Activated CD4-positive, CD25-positive, alpha-beta regulatory T cell (primary cell): ENCODE measurements around the gene SIAH3.

Experiments used
- DNase-seq, 4 experiments: peaks; one replicate each; lab custom pipeline; 2025; lab: John Stamatoyannopoulos, UW

SIAH3 gene

DNA sequence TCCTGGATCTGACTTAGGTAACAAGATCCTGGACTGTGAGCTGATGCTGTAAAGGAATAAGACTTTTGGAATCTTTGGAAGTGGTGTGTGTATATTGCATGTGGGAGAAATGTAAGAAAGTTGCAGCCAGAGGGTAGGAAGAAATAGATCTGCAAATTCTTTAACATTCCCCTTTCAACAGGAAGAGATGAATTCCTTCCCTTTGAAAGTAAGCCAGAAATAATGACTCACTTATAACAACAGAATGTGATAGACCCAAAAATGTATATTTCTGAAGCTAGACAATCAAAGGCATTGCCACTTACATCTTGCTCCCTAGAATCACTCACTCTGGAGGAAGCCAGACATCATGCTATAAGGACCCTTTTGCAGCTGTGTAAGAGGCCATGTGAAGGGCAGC, 9.8 kb upstream of the SIAH3 start:
- DNase-seq, result no peak

GRCh38 chr13:45860240-45860639, 8.7 kb upstream of the SIAH3 start:
- DNase-seq, result no peak

GRCh38 chr13:45859705-45860104, 8.2 kb upstream of the SIAH3 start:
- no peak for DNase-seq

DNA sequence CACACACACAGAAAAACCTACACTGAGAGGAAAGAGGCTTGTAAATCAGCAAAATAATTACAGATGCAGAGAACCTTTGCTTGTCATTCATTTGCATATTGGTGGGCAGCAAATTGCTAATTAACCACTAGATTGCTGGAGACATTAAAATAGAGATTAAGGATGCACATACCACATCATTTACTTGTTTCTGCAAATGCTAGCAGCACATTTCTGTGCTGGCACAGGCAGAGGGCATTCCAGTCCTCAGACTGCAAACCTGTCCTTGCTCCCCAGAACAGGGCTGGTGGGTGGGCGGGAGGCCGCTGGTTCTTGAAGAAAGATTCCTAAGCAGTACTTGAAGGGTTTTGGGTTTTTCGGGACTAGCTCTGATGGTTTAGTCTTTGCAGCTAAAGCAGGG, 941 bp upstream of the SIAH3 start:
- DNase-seq, result no peak

DNA sequence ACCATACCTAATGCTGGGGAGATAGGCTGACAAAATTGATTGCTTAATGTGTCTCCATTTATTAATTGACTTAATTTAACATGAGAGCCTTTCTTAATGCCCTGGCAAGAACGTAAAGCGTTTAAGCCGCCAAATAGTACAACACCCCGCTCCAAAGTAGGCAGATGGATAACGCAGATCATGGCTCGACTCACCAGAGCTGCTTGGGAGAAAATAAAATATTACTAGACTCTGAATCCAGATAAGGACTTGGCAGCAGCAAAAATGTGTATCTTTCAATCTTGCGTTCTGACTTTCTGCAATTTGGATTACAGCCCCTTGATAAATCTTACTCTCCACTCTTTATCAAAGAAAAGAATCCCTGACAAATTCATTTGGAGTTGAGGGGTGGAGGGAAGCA, 403 bp upstream of the SIAH3 start:
- no peak for DNase-seq

- no peak for DNase-seq
Observed at GRCh38 chr13:45850027-45850613, 1.4 kb downstream of the SIAH3 start.

DNA sequence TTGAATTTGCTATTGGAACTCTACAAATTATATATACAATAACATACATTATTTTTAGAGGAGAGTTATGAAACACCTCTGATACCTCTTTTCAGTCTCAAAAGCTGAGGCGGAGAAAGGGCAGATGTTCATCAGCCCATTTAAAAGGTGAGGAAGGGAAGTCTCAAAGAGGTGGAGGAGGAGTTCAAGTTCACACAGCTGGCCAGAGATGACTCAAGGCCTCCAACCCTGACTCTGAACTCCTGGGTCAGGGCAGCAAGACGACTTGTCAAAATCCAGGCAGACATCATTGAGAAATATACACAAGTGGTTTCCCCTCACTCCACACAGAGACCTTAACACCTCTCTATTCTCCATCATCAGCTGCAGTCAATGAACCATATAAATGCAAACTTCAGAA, 2.1 kb downstream of the SIAH3 start:
- DNase-seq, result no peak

DNA sequence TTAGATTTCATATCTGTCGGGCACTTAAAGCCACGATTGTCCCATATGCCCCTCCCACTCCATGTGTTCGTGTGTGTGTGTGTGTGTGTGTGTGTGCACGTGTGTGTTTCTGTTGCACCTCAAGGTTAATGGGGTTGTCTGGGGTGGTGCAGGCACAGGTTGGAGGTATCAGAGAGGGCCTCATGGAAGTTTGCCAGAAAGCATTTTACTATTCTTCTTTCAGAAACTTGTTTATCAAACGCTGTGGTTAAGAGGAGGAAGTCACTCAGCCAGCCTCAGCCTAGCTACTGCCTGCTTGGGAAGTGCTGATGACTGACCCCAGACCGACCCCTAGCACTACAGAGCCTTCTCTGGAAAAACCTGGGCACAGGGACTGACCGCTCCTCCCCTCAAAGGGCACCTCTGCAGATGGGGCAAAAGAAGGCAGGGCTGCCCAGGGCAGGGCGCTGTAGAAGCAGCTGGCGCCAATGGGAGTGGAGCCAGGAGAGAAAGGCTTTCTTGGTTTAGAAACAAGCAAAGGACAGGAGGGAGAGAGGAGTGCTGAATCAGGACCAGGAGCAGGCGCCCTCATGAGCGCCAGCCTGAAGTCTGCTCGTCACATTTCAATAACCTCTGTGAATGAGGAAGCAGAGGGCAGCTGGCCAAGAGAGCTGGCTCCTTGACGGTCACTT, 3.9 kb downstream of the SIAH3 start:
- no peak for DNase-seq

DNA sequence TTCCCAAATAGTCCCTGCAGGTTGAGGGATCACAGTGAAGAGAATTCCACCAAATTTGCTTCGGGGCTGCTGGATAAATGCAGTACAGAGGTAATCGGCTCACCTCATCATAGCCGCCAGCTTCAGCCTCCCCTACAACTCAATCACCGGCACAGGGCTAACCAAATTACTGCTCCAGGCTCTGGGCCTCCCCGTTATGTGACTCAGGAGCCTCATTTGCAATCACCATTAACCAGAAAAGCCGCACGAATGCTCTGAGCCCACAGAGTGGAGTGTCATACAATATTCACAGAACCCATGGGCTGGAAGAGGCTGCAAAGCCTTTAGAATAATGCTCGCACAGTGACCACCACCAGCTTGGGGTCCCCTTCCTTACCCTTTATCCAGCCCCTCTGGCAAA, 4.9 kb downstream of the SIAH3 start:
- no peak for DNase-seq

GRCh38 chr13:45838171-45838745, 13.3 kb downstream of the SIAH3 start:
- DNase-seq, result no peak

GRCh38 chr13:45837111-45837510, 14.4 kb downstream of the SIAH3 start:
- DNase-seq, result no peak

DNA sequence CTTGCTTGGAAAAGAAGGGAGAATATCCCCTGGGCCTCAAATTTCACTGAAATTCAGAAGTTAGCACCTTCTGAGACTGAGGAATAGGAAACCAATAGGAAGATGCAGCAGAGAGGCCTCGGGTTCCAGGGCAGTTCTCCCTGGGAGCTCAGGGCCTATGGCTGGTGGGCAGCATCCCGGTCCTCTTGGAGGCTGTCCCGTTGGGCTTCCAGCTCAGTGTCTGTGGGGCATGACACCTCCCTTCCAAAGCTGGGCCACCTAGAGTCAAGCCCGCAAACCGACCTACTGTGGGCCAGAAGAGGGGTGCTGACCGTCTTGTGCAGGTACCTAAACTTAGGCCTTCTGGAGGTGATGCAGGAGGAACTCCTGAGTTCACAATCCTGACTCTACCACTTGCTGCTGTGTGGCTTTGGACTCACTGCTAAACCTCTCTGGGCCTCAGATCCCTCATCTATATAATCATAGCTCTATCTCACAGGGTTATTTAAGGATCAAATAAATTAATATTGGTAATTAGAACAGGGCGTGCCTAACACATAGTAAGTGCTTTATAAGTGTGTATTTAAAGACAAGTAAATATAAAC, 17.1 kb downstream of the SIAH3 start:
- DNase-seq, result no peak

DNA sequence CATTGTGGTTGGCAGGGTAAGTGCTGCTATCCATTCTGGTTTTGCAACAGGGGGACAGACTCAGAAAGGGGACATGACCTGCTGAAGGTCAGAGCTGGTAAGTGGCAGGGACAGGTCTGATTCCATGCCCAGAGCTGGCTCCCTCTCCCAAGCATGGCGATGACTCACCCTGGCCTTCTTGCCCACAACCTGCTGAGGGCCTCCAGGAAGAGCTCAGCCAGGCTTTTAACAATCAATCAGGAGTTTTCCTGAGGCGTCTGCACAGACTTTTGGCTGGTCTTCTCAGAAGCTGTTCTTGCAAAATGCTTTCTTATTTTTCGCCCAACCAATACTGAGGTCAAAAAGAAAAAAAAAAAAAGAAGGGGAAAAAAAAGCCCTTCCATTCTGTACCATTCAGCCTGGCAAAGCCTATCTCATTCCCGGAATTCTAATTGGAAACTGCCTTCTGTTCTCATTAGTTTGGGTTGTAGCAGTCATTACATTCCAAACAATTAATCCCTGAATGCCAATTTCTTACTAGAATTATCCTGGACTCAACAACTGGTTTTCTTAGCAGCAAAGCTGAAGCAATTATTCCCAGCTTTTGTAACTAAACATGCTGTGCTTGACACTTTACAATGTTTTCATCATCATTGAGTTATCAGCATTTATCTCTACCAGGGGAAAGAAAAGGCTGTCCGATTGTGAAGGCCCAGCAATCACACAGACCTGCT, 17.7 kb downstream of the SIAH3 start:
- no peak for DNase-seq

GRCh38 chr13:45833242-45833641, 18.3 kb downstream of the SIAH3 start:
- DNase-seq, result no peak

GRCh38 chr13:45831851-45832250, 19.7 kb downstream of the SIAH3 start:
- no peak for DNase-seq

DNA sequence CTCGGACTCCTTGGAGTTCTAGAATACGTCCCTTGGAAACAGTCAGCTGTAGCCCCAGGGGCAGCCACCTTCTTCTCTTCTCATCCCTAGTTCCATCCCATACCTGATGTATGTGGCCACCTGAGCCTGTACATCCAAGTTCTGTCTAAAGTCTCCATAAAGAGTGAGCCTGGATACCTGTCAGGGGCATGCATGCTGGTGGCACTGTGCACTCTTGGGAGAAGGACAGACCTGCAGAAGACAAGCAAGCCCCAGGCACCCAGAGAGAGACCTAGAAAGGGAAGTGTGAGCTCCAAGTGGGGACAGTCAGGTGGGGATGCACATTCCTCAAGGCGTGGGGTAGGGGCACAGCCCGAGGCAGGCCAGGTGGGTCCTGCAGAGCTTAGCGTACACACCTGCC, 21.4 kb downstream of the SIAH3 start:
- DNase-seq, result no peak

- no peak for DNase-seq
Observed at GRCh38 chr13:45828256-45828968, 23.1 kb downstream of the SIAH3 start.

- DNase-seq, result no peak
Observed at GRCh38 chr13:45827318-45827717, 24.2 kb downstream of the SIAH3 start.

DNA sequence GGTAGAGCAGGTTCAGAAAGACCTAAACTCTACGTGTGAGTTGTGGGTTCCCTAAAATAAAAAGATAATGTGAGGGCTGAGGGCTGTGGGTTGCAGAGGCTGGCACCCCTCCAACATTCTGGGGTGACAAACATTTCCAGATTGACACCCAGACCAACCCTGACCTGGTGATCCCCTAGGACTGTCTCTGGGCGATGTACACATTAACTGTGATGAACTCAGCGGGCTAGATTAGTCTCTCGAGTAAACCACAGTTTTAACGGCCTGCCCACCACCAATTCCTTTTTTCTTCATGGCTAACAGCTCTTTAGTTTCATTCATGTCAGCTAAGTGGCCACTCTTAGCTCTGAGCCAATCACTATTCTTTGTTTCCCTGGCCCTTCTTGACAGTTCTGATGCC, 24.8 kb downstream of the SIAH3 start:
- DNase-seq, result no peak

DNA sequence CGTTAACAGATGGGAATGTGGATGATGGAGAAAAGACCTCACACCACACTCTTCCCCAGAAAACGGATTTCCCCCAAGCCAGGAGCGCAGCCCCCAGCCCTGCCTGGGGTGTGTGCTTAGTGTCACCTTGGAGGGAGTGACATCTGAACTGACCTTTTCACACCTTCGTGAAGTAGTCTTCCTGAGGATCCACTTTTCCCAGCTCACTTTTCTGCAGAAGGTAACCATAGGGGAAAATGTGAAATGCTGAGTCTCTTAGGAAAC, 26.2 kb downstream of the SIAH3 start:
- DNase-seq, result no peak

- no peak for DNase-seq
Observed at GRCh38 chr13:45823583-45823982, 28.0 kb downstream of the SIAH3 start.

DNA sequence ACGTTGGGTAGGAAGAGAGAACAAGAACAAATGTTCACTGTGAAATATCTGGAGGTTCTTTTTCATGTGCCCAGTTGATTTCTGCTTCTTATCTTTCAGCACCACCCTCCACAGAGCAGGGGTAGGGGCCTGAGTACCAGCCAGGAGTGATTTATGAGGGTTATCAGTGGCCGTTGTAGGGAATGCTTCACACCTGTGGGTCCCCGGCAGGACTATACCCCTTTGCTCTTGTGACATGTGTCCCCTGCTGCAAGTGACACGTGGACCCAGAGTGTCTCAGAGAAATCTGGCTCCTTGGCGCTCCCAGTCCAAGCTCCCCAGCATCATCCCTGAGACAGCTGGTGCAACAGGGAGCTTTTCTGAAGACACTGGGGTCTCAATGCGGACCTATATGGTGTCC, 29.7 kb downstream of the SIAH3 start:
- no peak for DNase-seq
